NOMO-1 treated with dmso at 0.1 percent for 144 hours (cell line): ENCODE results near the gene MED13L.

Source experiments
- DNase-seq: peaks from one replicate; lab custom pipeline; 2025; ENCODE audit not compliant: unreplicated experiment; lab: John Stamatoyannopoulos, UW

The MED13L gene

GRCh38 chr12:116278667-116279066 lies 1.2 kb upstream of the MED13L start:
- peak; percentile 35 for DNase-seq

GRCh38 chr12:116278279-116278626 lies 760 bp upstream of the MED13L start:
- DNase-seq: no peak

- DNase-seq: no peak
Measured at GRCh38 chr12:116276652-116277466, 634 bp downstream of the MED13L start.

- DNase-seq: no peak
Measured at GRCh38 chr12:116274551-116275375, 2.7 kb downstream of the MED13L start.

- DNase-seq: no peak
Measured at GRCh38 chr12:116273813-116274550, 3.5 kb downstream of the MED13L start.

GRCh38 chr12:116267948-116268347 lies 9.5 kb downstream of the MED13L start:
- no peak for DNase-seq

GRCh38 chr12:116266631-116267349 lies 10.7 kb downstream of the MED13L start:
- no peak for DNase-seq

- DNase-seq: no peak
Measured at GRCh38 chr12:116266168-116266601, 11.3 kb downstream of the MED13L start.

GRCh38 chr12:116265351-116266147 lies 11.9 kb downstream of the MED13L start:
- DNase-seq: no peak

GRCh38 chr12:116264525-116265070 lies 12.9 kb downstream of the MED13L start:
- no peak for DNase-seq

- DNase-seq: no peak
Measured at GRCh38 chr12:116263844-116264243, 13.6 kb downstream of the MED13L start.

- no peak for DNase-seq
Measured at GRCh38 chr12:116263431-116263830, 14.1 kb downstream of the MED13L start.

GRCh38 chr12:116262741-116263140 lies 14.8 kb downstream of the MED13L start:
- DNase-seq: no peak

GRCh38 chr12:116261525-116262100 lies 15.9 kb downstream of the MED13L start:
- DNase-seq: no peak

GRCh38 chr12:116259800-116260577 lies 17.5 kb downstream of the MED13L start:
- DNase-seq: no peak

GRCh38 chr12:116257826-116258225 lies 19.7 kb downstream of the MED13L start:
- DNase-seq: no peak

- no peak for DNase-seq
Measured at GRCh38 chr12:116257215-116257614, 20.3 kb downstream of the MED13L start.

- no peak for DNase-seq
Measured at GRCh38 chr12:116249938-116250337, 27.6 kb downstream of the MED13L start.

GRCh38 chr12:116248930-116249329 lies 28.6 kb downstream of the MED13L start:
- no peak for DNase-seq
